Naive thymus-derived CD8-positive, alpha-beta T cell (primary cell): Measurements from ENCODE around the gene KHDC1. TPM values are rescaled to one million over a fixed set of nuclear protein-coding genes. Genes with fewer than 3 reads are reported as not detected.
"Not testable (repeated sequence)": the region's sequence is repeated elsewhere in the genome, so short reads cannot be mapped to it uniquely, and the experiment has no call there.

Experiments used
- ATAC-seq, 2 donors: fragments of 150-1000 bp; cut with Tn5 transposase in 1 of 2; sonication (Bioruptor Pico), chemical (Tn5 transposase) in 1 of 2; 1 replicate in 1 of 2; 2 replicates in 1 of 2; pipeline ENCODE4 v1.10.0; 2021; ENCODE audit warnings: mild to moderate bottlenecking in 2 of 2, moderate library complexity in 2 of 2
- POLR2A ChIA-PET: fragments of 350-600 bp; sonication (Branson Sonifier 250); formaldehyde crosslinking; loops from one replicate; lab custom pipeline; 2021; ENCODE audit warnings: antibody characterized with exemption; lab: Charles Lee
- DNase-seq, 10 donors: peaks; one replicate each; pipeline versions ENCODE4 v3.0.0 to v3.0.0-alpha.2; 2020 to 2022
- H3K27ac Mint-ChIP-seq, 10 donors: one replicate each; pipeline ENCODE4 v1.8.0; 2020 to 2022; ENCODE audit warnings: mild to moderate bottlenecking in 10 of 10, mixed read lengths in 10 of 10, moderate library complexity in 4 of 10, inconsistent platforms in 1 of 10
- H3K27me3 Mint-ChIP-seq, 5 donors: one replicate each; pipeline ENCODE4 v1.8.0; 2021 to 2022; ENCODE audit warnings: mixed read lengths in 5 of 5
- H3K36me3 Mint-ChIP-seq, 3 donors: one replicate each; pipeline ENCODE4 v1.8.0; 2020 to 2022; ENCODE audit warnings: mixed read lengths in 3 of 3, mild to moderate bottlenecking in 2 of 3, inconsistent platforms in 1 of 3
- H3K4me1 Mint-ChIP-seq, 4 donors: one replicate each; pipeline ENCODE4 v1.8.0; 2021 to 2022; ENCODE audit warnings: mixed read lengths in 4 of 4
- H3K4me3 Mint-ChIP-seq, 10 donors: one replicate each; pipeline ENCODE4 v1.8.0; 2020 to 2022; ENCODE audit warnings: mild to moderate bottlenecking in 10 of 10, mixed read lengths in 10 of 10, moderate library complexity in 6 of 10, inconsistent platforms in 1 of 10
- H3K9me3 Mint-ChIP-seq, 9 donors: one replicate each; pipeline ENCODE4 v1.8.0; 2020 to 2022; ENCODE audit warnings: mixed read lengths in 9 of 9, mild to moderate bottlenecking in 3 of 9, inconsistent platforms in 1 of 9, moderate library complexity in 1 of 9
- polyA plus RNA-seq, 3 donors: library from polyadenylated mRNA; unstranded; fragments of 300-500 nt; fragmentation: Illumina TruSeq; gene quantifications; one replicate each; pipeline ENCODE4 v1.2.3, GENCODE V29; 2021
- total RNA-seq, 8 experiments: library from RNA in 2 of 8; stranded (reverse) in 2 of 8; gene quantifications; one replicate each; pipeline ENCODE4 v1.2.3 and lab custom pipeline; 2021 to 2026

Gene KHDC1
- total and polyA plus RNA-seq, 5 experiments from 2014 or later, result 0.68 to 2.7 (median 0.84) TPM

GRCh38 chr6:73200735-73201134 lies 62.3 kb downstream of the KHDC1 start:
- ATAC-seq, result no peak
- no peak for DNase-seq
- Mint-ChIP-seq H3K27ac (no peak overlapping the region), H3K9me3 (no peaks in the 10 kb centered on the region), H3K4me3 (no peak overlapping the region), H3K27me3 (no peaks in the 10 kb centered on the region), H3K4me1 (no peaks in the 10 kb centered on the region), H3K36me3 (peaks cover 0 to 8% (median 2%) of the 10 kb centered on the region in 3 donors)
- POLR2A ChIA-PET, result no interaction called here

DNA sequence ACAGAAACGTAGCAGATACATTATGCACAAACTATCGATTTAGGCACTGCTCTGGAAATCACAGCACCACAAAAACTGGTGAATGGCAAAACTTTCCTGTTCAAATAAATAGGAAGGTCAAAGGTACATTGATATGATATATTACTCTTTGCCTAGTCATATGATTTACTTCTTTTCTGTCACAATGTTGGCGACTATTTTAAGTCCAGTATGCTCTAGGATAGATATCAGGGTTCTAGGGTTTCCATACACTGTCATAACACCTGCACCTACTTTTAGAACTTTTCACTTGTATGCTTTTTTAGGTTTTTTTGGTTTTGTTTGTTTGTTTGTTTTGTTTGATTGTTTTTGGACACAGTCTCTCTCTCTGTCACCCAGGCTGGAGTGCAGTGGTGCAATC lies 62.7 kb downstream of the KHDC1 start:
- Mint-ChIP-seq H3K27me3 (no peaks in the 10 kb centered on the region), H3K27ac (no peak overlapping the region), H3K36me3 (peaks cover 0 to 11% (median 5%) of the 10 kb centered on the region in 3 donors), H3K4me1 (no peaks in the 10 kb centered on the region), H3K4me3 (no peak overlapping the region), H3K9me3 (no peaks in the 10 kb centered on the region)
- no peak for ATAC-seq
- POLR2A ChIA-PET, result no interaction called here
- DNase-seq, result no peak

- no peak overlapping the region for H3K27ac Mint-ChIP-seq
These were observed 68.3 kb downstream of the KHDC1 start for GRCh38 chr6:73194744-73195143.

DNA sequence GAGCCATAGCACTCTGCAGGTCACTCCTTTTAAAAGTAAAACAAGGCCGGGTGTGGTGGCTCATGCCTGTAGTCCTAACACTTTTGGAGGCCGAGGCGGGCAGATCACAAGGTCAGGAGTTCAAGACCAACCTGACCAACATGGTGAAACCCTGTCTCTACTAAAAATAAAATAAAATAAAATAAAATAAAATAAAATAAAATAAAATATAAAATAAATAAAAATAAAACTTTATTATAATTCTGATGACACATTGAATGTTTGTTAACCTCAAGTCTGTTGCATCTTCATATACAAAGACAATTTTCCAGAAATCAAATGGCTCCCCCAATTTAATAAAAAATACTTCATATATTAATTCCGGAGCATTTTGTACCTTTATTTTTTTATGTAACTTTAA lies 69.7 kb downstream of the KHDC1 start:
- H3K4me1 Mint-ChIP-seq, DNase-seq, H3K4me3 Mint-ChIP-seq, H3K9me3 Mint-ChIP-seq, H3K27ac Mint-ChIP-seq, H3K27me3 Mint-ChIP-seq, POLR2A ChIA-PET, ATAC-seq: not testable (repeated sequence)
- H3K36me3 Mint-ChIP-seq, result peaks cover 0 to 24% (median 19%) of the 10 kb centered on the region in 3 donors

More at GRCh38 chr6:73194744-73195143, 68.3 kb downstream of the KHDC1 start:
- H3K9me3 Mint-ChIP-seq, result no peaks in the 10 kb centered on the region
- H3K36me3 Mint-ChIP-seq, result peaks cover 0 to 24% (median 19%) of the 10 kb centered on the region in 3 donors
- no peaks in the 10 kb centered on the region for H3K27me3 Mint-ChIP-seq
- H3K4me1 Mint-ChIP-seq, result no peaks in the 10 kb centered on the region
- no peak overlapping the region for H3K4me3 Mint-ChIP-seq
- POLR2A ChIA-PET, result no interaction called here
- no peak for ATAC-seq
- DNase-seq, result no peak

Other genes with a start within 250 kb of the KHDC1 start
- not detected for gene KHDC1L, start 37.7 kb downstream of the KHDC1 start, total RNA-seq
- gene KHDC1L, start 37.7 kb downstream of the KHDC1 start, polyA plus RNA-seq, result not detected
- not detected for gene DPPA5, start 91.1 kb upstream of the KHDC1 start, total RNA-seq
- not detected for gene DPPA5, start 91.1 kb upstream of the KHDC1 start, polyA plus RNA-seq
- gene KHDC3L, start 99.5 kb upstream of the KHDC1 start, total RNA-seq, result not detected
- gene KHDC3L, start 99.5 kb upstream of the KHDC1 start, polyA plus RNA-seq, result not detected
- under 1 TPM in 1 of 2 experiments, not detected in 1; 0.38 TPM for gene OOEP, start 106.7 kb upstream of the KHDC1 start, total RNA-seq
- under 1 TPM in 2 of 3 donors, not detected in 1; 0.51 to 0.60 TPM for gene OOEP, start 106.7 kb upstream of the KHDC1 start, polyA plus RNA-seq
- 1 to 10 TPM; 1.0 to 1.7 TPM for gene DDX43, start 131.6 kb upstream of the KHDC1 start, total RNA-seq
- gene DDX43, start 131.6 kb upstream of the KHDC1 start, polyA plus RNA-seq, result 1 to 10 TPM in 2 of 3 donors, under 1 TPM in 1; 0.44 to 1.1 (median 1.0) TPM
- gene CGAS, start 189.1 kb upstream of the KHDC1 start, total RNA-seq, result 1 to 10 TPM; 5.2 to 5.4 TPM
- gene CGAS, start 189.1 kb upstream of the KHDC1 start, polyA plus RNA-seq, result 1 to 10 TPM; 1.9 to 3.8 (median 2.0) TPM
- gene MTO1, start 198.5 kb upstream of the KHDC1 start, total RNA-seq, result 10 to 100 TPM; 87.8 to 90.6 TPM
- 10 to 100 TPM; 23.6 to 33.0 (median 25.0) TPM for gene MTO1, start 198.5 kb upstream of the KHDC1 start, polyA plus RNA-seq